ENCODE measurements around the gene CES5A.
"Not testable (repeated sequence)": the region's sequence is repeated elsewhere in the genome, so short reads cannot be mapped to it uniquely, and the experiment has no call there.

Gene CES5A

DNA sequence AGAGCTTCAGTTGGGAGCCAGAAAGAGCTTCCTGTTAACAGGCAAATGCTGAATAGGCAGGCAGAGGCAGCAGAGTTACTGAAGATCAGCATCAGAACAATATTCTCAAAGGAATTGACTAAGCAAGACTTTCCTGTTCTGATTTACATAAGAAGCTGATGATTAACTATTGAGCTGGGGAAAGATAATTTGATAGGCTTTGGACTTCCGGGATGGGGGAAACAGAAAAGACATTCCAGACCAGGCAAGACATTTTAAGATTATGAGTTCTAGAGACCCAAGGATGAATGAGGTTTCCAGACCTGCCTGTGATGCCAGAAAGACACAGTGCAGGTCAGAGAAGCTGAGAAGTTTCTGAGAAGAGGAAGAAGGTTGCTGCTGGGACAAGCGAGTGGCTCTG is at the start of gene CES5A:
TSS of gene CES5A (minus strand) at position 101 of the 400 bp plus-strand sequence. CDS start 152 bp downstream, outside the sequence.
- no peak for DNase-seq

DNA sequence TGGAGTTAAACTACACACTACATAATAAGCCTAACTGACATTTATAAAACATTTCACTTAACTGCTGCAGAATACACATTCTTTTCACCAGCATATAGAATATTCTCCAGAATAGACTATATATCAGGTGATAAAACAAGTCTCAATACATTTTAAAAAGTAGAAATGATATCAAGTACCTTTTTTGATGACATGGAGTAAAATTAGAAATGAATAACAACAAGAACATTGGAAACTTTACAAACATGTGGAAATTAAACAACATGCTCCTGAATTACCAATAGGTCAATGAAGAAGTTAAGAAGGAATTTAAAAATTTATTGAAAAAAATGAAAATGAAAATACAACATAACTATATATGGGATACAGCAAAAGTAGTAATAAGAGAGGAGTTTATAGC is 47.5 kb upstream of the CES5A start:
- no peak for DNase-seq

DNA sequence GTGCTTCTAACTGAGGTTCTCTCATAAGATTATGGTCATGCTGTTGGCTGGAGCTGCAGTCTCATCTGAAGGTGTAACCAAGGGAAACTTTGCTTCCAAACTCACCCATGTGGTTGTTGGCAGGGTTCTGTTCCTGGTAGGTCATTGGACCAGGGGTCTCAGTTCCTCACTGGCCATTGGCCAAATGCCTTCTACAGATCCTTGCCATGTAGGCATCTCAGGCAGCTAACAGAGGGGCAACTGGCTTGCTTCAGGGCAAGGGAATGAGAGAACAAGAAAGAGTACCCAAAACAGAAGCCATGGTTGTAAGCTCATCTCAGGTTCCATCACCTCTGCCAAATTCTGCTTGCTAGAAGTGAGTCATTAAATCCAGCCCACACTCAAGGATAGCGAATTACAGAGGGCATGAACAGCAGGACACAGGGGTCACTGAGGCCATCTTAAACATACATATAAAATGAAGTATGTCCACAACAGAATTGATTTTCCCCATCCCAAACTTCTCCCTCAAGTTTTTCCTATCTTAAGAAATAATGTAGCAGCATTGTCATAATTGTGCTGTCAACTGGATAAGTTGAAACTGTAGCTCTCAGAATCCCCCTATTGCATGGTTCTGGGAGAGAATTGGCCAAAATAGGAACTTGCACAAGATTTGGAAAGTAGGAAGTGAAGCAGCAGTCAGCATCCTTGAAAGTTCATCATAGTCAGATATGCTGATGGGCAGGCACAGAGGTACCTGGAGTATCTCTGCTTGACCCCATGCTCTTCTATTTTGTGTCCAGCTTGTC is 42.4 kb upstream of the CES5A start:
- DNase-seq: no peak

DNA sequence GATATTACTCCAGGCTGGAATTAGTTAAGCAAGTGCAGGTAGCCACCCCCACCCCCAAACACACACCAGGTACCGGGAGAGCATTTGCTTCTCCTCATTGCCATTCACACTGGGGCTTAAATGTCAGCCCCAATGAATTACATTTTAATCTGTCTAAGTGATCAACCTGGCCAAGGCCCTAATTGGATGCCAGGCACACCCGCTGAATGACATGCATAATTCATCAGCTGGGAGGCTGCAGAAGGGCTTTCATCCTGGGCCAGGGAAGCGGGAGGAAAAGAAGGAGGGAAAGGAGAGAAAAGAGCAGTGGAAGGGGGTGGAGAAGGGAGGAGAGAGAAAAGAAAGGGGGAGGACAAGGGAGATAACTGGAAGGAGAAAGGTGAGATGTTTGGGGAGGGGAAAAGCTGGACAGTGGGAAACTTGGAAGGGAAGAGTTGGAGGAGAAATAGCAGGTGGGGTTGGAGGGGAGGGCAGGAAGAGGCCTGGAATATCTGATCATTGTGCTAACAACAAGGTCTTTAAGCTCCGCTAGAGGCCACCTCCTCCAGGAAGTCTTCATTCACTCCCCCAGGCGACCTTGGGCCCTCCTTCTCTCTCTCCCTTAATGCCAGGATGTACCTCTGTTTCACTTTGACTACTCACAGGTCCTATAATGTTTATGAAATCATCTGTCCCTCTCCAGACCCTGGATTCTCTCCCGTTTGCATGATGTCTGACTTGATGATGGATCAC is 40.1 kb upstream of the CES5A start:
- no peak for DNase-seq

- no peak for DNase-seq
Measured at GRCh38 chr16:55914383-55914782, 39.2 kb upstream of the CES5A start.

DNA sequence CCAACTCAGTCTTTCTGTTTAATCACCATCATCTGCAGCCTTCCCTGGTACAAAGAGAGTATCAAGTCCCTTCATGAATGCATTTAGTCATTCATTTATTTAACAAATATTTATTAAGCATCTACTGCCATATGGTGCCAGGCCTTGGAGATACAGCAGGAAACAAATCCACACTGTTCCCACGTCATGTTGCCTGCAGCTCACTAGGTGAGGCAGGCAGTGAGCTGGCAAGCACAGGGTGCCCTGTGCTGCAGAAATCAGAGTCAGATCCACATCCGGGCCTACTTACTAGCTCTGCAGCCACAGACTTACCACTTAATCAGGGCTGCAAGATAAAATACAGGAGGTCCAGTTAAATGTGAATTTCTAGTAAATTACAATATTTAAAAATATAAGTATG is 38.5 kb upstream of the CES5A start:
- DNase-seq: no peak

DNA sequence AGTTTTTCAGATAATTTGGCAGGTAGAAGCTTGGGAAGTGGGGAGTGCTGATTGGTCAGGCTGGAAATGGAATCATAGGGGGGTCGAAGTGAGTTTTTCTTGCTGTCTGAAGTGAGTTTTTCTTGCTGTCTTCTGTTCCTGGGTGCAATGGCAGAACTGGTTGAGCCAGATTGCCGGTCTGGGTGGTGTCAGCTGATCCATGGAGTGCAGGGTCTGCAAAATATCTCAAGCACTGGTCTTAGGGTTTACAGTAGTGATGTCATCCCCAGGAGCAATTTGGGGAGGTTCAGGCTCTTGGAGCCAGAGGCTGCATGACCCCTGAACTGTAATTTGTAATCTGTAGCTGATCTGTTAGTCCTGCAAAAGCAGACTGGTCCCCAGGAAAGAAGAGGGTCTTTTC is 37.9 kb upstream of the CES5A start:
- not testable (repeated sequence) for DNase-seq

- DNase-seq: no peak
Measured at GRCh38 chr16:55912022-55912421, 36.8 kb upstream of the CES5A start.

DNA sequence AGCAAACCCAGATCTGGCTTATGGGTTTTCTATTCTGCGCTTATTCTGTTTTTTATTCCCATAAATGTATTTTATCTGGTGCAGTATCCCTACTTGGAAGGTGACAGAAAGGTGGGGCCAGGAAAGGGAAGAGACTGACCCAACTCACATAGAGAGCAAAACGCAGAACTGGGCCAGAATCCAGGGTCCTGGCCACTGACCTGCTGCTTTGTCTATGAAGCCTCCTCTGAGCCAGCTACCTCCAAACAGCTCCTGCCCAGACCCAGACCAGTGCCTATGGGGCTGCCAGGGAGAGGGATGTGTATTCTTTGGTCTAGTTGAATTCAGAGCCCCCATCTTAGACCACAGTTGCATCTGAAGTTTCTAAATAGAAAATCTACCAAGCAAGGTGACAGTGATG is 36.4 kb upstream of the CES5A start:
- no peak for DNase-seq

DNA sequence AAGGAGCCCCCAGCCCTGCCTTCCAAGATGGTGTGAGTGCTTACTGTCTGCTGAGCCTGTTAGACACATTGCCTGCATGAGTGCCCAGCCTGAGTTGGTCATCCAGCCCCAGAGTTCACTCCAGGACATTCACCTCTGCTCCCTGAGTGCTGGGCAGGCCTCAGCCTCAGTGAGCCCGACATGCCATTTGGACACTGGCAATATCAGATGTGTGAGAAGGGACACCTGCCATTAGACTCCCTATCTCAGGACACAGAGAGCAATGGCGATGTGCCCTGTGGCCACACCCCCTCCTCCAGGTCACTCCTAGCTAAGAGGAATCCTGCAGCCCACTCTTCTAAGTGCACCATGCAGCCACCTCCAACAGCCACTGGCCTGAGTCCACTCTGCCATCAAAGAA is 34.7 kb upstream of the CES5A start:
- DNase-seq: no peak

DNA sequence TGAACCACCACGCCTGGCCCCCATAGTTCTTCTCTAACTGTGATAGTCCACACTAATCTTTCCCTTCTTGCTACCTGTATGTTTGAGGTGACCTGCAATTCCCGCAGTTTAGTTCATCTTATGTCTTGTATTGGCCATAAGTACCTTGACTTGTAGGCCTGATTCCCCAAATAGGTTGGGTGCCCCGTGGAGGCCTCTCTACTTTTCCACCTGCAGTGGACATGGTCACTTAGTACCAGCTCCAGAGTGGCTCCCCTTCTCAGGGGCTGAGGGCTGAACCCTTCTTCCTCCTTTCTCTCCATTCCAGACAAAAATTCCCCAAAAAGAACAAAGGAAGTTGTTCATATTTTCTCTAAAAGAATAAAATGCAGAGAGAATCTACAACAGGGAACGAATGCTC is 33.5 kb upstream of the CES5A start:
- DNase-seq: no peak

DNA sequence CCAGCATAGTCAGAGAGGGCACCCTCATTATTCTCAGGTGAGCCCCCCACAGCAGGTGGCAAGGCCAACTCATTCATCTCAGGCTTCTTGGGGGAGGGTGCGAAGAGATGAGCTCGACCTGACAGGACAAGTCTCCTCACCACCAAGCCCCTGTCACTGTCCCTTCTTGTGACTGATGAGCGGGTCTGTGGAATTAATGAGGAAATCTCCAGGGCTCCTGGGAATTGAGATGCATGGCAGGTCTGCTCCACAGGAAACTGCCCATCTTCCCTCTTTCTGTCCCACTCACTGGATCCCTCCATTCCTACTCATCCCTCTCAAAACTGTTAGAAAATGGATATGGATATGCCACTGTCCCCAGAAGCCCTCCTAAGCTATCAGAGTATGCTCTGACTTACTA is 32.5 kb upstream of the CES5A start:
- DNase-seq: no peak

GRCh38 chr16:55906123-55906522 is 30.9 kb upstream of the CES5A start:
- DNase-seq: no peak

DNA sequence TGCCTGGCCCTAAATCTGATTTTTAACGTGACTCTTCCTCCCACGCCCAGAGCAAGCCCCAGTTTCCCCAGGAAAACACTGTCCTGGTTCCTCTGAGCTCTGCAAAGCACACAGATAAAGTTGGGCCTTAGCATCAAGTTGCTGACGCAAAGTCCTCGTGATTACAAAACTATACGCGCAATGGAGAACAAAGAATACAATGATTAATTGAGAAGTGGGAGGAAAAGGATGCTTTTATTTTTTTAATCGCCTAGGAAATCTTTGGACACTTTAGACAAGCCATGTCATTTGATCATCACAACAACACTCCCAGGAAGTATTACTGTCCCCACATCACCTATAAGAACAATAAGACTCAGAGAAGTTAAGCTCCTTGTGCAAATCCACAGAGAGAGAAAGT is 30.5 kb upstream of the CES5A start:
- DNase-seq: no peak

DNA sequence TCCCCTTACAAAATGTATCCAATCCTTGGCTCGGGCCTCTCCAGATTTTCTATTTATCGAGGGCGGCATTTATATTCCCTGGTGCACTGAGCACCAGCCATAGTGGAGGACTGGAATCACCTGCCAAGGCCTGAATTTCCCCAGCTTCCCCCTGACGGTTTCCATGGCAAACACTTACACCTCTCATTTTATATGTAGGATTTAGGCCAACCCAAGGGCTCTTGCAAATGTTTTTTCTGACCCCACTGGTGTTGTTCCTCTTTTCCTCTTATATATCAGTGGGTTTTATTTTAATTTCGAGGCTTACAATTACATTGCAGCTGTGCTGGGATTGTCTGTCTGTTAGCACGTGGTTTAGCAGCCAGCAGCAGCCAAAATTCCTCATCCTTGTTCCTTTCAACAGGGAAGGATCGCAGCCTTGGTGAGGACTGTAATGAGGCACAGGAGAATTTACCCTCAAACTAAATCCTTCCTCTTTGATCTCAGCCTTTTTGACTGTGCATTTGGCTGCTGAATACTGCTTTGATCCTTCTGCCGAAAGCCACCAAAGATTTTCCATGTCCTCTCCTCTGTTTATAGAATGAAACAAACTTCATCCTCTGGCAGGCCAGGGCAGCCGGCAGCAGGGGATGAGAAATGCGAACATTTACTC is 26.5 kb upstream of the CES5A start:
- DNase-seq: no peak

- no peak for DNase-seq
Measured at GRCh38 chr16:55900616-55901393, 25.6 kb upstream of the CES5A start.

DNA sequence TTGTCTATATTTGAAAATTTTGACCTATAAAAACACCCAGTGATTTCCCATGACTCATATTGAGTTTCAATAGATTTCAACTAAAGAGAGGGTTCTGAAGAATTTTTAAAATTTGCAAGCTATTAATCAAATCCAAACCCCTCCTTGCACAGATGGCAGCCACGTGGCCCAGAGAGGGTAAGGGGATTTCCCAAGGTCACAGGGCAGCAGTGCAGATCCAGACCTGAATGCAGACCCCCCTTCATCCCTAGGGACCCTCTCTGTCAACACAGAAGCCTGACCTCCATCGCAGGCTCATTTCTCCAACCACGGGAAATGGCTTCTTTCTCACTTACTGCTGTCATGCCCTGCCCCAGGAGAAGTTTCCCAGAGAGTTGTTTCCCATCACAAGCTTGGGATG is 24.7 kb upstream of the CES5A start:
- no peak for DNase-seq

DNA sequence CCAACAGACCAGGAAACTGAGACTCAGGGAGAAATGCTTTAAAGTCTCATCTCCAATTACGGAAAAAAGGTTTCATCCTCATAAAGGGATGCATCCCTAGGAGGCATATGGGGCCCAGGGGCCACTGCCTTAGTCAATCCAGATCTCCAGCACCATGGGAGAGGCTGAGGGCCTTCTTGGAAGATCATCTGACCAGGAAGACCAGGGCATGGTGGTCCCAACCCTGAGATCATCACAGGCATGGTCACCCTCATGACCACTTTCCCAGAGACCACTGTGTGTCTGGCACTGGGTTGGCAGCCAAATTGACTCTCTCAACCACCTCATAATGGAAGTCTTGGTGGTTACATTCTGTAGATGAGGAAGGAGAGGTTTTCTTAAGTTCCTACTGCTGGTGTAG is 23.4 kb upstream of the CES5A start:
- DNase-seq: no peak

DNA sequence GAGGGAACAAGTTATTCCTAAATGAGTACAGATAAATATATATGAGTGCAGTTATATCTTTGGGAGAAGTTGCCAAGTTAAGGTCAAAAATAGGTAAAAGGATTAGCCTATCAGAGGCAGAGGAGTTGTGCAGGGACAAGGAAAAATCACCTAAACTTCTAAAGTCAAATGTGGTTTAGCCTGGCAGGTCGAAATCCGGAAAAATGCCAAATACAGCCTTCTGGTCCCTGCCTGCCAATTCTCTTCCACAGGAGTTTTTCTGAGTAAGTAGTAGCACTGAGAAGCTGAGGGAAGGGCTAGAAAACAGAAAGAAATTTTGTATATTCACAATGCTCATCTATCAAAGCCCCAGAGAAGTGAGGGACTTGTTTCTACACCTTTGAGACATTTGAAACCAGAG is 17.6 kb upstream of the CES5A start:
- DNase-seq: no peak

GRCh38 chr16:55889518-55889917 is 14.3 kb upstream of the CES5A start:
- no peak for DNase-seq

GRCh38 chr16:55888546-55888945 is 13.4 kb upstream of the CES5A start:
- no peak for DNase-seq

DNA sequence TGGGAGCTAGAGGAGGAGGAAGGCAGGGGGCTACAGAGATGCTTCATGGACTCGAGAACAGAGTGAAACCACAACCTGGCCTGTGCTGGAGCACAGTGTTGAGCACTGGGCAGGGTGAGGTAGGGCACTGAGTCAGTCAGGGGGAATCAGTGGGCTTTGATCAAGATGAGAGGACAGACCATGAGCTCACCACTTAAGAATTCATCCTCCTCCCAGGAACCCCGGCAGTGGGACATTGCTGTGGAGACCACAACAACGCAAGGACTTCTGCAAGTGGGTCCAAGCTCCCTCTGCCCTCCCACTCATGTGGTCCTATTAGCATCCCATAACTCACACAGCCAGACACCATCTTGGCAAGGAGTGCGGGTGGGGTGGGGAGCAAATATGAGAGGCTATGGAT is 1.7 kb upstream of the CES5A start:
- DNase-seq: no peak

- no peak for DNase-seq
Measured at GRCh38 chr16:55873122-55873521, 2.1 kb downstream of the CES5A start.

All from NK-92 treated with Interleukin-12 subunit alpha and Interleukin-12 subunit beta, amount 100 ng/mL, for 24 hours (cell line).